Liver (tissue), 3 donors: ENCODE data around the gene SRC.

Experiments
- GABPA ChIP-seq, 2 donors: IDR thresholded peaks in 1 of 2; conservative IDR thresholded peaks in 1 of 2; 2 replicates each; pipeline ENCODE4 v1.6.1; 2016; ENCODE audit warnings: antibody characterized with exemption in 2 of 2, mild to moderate bottlenecking in 1 of 2, moderate library complexity in 1 of 2
- HNF4A ChIP-seq, 2 donors: conservative IDR thresholded peaks; 2 replicates each; pipeline ENCODE4 v1.6.1; 2016; ENCODE audit warnings: antibody characterized with exemption in 2 of 2, mild to moderate bottlenecking in 2 of 2
- JUND ChIP-seq, 2 donors: IDR thresholded peaks; 2 replicates each; pipeline ENCODE4 v1.6.1; 2016; ENCODE audit warnings: antibody characterized with exemption in 2 of 2
- NR2F2 ChIP-seq: IDR thresholded peaks from 2 replicates; pipeline ENCODE4 v1.6.1; 2016; ENCODE audit warnings: antibody characterized with exemption
- RXRA ChIP-seq, 2 donors: IDR thresholded peaks; 2 replicates each; pipeline ENCODE4 v1.6.1; 2017 to 2018; ENCODE audit warnings: antibody characterized with exemption in 2 of 2, mild to moderate bottlenecking in 1 of 2
- TF ChIP-seq, protein P1 (sequence below): IDR thresholded peaks from 2 replicates; pipeline ENCODE4 v1.6.1; 2016; ENCODE audit warnings: antibody characterized with exemption
- TF ChIP-seq, protein P2 (sequence below): IDR thresholded peaks from 2 replicates; pipeline ENCODE4 v1.6.1; 2016; ENCODE audit warnings: antibody characterized with exemption, mild to moderate bottlenecking
- TF ChIP-seq, protein P3 (sequence below): fragments of 150-350 bp; IDR thresholded peaks from 2 replicates; pipeline ENCODE4 v1.5.1; 2017; ENCODE audit warnings: improper control_type of control experiment, low read depth, low read length; ENCODE audit not compliant: missing input control
- TF ChIP-seq, protein P4 (sequence below): IDR thresholded peaks from 2 replicates; pipeline ENCODE4 v1.6.1; 2016; ENCODE audit warnings: antibody characterized with exemption
- TF ChIP-seq, protein P5 (sequence below): IDR thresholded peaks from 2 replicates; pipeline ENCODE4 v1.6.1; 2016; ENCODE audit warnings: antibody characterized with exemption
- donor health status: healthy.
- donor health status: healthy.

DNA sequence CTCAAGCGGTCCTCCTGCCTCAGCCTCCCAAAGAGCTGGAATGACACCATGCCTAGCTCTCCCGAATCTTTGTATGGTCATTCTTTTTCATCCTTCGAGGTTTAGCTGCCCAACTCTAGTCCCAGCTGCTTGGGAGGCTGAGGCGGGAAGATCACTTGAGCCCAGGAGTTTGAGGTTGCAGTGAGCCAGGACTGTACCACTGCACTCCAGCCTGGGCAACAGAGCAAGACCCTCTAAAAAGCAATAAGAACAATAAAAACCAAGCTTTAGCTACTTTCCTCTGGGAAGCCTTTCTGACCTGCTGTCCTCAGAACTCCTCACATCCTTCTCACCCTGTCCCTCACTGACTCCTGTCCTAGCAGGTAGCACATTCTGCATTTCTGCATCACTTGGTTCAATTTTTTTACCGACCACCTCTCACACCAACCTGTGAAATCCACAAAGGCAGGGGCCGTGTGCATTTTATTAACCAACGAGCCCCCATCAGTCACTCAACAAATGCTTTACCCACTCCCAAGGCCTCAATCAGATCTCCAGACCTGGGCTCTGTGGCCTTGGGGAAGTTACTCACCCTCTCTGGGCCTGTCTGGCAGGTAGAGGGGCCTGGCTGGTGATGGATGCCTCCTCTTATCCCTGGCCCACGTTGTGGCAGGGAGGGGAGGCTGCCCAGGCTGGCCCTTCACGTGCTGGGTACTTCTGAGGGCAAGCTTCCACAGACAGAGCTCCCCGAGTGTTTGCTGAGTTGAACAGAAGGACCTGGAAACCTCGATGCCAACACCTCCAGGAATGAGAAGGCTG, 14.7 kb upstream of the SRC start:
- TF ChIP-seq, protein P1, sequence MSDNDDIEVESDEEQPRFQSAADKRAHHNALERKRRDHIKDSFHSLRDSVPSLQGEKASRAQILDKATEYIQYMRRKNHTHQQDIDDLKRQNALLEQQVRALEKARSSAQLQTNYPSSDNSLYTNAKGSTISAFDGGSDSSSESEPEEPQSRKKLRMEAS, result no peak
- TF ChIP-seq, protein P2, sequence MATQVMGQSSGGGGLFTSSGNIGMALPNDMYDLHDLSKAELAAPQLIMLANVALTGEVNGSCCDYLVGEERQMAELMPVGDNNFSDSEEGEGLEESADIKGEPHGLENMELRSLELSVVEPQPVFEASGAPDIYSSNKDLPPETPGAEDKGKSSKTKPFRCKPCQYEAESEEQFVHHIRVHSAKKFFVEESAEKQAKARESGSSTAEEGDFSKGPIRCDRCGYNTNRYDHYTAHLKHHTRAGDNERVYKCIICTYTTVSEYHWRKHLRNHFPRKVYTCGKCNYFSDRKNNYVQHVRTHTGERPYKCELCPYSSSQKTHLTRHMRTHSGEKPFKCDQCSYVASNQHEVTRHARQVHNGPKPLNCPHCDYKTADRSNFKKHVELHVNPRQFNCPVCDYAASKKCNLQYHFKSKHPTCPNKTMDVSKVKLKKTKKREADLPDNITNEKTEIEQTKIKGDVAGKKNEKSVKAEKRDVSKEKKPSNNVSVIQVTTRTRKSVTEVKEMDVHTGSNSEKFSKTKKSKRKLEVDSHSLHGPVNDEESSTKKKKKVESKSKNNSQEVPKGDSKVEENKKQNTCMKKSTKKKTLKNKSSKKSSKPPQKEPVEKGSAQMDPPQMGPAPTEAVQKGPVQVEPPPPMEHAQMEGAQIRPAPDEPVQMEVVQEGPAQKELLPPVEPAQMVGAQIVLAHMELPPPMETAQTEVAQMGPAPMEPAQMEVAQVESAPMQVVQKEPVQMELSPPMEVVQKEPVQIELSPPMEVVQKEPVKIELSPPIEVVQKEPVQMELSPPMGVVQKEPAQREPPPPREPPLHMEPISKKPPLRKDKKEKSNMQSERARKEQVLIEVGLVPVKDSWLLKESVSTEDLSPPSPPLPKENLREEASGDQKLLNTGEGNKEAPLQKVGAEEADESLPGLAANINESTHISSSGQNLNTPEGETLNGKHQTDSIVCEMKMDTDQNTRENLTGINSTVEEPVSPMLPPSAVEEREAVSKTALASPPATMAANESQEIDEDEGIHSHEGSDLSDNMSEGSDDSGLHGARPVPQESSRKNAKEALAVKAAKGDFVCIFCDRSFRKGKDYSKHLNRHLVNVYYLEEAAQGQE, result no peak
- TF ChIP-seq, protein P3, sequence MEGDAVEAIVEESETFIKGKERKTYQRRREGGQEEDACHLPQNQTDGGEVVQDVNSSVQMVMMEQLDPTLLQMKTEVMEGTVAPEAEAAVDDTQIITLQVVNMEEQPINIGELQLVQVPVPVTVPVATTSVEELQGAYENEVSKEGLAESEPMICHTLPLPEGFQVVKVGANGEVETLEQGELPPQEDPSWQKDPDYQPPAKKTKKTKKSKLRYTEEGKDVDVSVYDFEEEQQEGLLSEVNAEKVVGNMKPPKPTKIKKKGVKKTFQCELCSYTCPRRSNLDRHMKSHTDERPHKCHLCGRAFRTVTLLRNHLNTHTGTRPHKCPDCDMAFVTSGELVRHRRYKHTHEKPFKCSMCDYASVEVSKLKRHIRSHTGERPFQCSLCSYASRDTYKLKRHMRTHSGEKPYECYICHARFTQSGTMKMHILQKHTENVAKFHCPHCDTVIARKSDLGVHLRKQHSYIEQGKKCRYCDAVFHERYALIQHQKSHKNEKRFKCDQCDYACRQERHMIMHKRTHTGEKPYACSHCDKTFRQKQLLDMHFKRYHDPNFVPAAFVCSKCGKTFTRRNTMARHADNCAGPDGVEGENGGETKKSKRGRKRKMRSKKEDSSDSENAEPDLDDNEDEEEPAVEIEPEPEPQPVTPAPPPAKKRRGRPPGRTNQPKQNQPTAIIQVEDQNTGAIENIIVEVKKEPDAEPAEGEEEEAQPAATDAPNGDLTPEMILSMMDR, result no peak
- TF ChIP-seq, protein P4, sequence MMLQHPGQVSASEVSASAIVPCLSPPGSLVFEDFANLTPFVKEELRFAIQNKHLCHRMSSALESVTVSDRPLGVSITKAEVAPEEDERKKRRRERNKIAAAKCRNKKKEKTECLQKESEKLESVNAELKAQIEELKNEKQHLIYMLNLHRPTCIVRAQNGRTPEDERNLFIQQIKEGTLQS, result no peak
- TF ChIP-seq JUND (IDR thresholded peaks at IDR 0.05) (no peak), GABPA (IDR thresholded peaks at IDR 0.05 in 1 of 2, conservative IDR thresholded peaks at IDR 0.05 in 1 of 2) (no peak), RXRA (IDR thresholded peaks at IDR 0.05) (no peak), HNF4A (conservative IDR thresholded peaks at IDR 0.05) (no peak), NR2F2 (no peak)
- TF ChIP-seq, protein P5, sequence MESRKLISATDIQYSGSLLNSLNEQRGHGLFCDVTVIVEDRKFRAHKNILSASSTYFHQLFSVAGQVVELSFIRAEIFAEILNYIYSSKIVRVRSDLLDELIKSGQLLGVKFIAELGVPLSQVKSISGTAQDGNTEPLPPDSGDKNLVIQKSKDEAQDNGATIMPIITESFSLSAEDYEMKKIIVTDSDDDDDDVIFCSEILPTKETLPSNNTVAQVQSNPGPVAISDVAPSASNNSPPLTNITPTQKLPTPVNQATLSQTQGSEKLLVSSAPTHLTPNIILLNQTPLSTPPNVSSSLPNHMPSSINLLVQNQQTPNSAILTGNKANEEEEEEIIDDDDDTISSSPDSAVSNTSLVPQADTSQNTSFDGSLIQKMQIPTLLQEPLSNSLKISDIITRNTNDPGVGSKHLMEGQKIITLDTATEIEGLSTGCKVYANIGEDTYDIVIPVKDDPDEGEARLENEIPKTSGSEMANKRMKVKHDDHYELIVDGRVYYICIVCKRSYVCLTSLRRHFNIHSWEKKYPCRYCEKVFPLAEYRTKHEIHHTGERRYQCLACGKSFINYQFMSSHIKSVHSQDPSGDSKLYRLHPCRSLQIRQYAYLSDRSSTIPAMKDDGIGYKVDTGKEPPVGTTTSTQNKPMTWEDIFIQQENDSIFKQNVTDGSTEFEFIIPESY, result no peak
